ENCODE results near the gene ABTB2.

The ABTB2 gene

DNA sequence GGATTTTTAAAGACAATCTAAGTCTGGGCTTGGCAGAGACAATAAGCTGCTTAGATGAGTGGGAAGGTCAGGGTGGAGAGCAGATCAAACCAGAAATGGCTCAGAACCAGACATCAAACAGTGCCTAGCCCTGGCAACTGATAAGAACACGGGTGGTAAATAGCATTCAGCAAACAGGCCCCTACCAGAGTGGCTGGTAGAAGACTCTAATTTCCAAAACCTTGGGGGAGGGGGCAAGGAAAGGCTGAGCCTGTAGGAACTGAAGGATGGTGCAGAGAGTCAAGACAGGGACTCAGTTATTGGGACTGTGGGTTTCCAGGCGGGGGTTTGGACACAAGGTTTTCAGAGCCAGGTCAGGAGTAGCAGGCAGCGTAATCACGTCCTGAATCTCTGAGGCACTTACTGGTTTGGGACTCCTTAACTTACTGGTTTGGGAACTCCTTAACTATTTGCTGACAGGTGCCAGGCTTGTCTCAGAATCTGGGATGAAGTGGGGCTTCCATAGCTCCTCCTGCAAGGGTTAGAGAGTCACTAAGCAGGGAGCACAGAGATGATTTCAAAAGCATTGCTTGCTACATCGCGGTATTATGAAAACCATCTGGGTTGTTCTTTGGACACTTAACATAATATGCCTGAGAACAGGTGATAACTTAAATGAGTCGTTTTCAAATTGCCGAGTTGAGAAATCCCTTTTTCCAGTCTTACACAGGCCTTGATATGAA, 5.7 kb upstream of the ABTB2 start:
- no peak for DNase-seq
- intact Hi-C loops (cut with DNase I) = loop anchor here (5.0 kb wide), 1 partner anchor 124 kb away; no protein-coding TSS in a partner anchor

DNA sequence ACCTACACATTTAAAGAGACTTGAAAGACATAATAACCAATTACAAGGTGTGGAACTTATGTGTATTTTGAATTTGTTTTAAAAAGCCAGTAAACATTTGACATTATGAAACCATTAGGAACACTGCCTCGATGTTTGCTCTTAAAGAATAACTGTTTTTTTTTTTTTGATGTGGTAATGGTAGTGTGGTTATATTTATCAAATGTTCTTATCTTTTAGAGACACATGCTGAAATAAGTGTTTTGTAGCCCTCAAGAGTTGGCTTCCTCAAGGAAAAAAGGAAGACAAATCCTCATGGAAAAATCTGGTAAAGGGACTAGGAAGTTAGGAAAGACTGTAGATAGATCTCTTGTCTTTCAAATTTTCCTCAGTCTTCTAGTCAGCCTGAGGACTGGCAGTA, 2.2 kb upstream of the ABTB2 start:
- DNase-seq = no peak

DNA sequence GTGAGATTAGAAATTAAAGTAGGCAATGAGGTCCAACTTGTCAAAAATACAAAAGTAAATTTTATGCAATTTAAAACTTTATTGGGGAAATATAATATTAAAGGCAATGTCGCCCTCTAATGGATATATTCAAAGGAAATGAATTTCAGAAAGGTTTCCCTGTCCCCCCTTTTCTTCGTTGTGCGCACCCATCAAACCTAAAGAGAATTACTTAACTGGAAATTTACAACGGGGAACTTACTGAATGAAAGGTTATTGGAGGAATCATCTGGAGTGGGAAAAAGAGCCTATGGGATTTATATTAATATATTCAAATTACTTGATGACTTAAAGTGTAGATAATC, 1.7 kb upstream of the ABTB2 start:
- no peak for DNase-seq
- intact Hi-C loops (cut with DNase I) = loop anchor here (1.0 to 5.0 kb wide), 5 partner anchors 97 to 502 kb away; partner anchors contain the start of genes CAPRIN1 and NAT10

More for the DNA sequence above, 2.2 kb upstream of the ABTB2 start:
- intact Hi-C loops (cut with DNase I) = loop anchor here (5.0 kb wide), 1 partner anchor 127 kb away; no protein-coding TSS in a partner anchor

DNA sequence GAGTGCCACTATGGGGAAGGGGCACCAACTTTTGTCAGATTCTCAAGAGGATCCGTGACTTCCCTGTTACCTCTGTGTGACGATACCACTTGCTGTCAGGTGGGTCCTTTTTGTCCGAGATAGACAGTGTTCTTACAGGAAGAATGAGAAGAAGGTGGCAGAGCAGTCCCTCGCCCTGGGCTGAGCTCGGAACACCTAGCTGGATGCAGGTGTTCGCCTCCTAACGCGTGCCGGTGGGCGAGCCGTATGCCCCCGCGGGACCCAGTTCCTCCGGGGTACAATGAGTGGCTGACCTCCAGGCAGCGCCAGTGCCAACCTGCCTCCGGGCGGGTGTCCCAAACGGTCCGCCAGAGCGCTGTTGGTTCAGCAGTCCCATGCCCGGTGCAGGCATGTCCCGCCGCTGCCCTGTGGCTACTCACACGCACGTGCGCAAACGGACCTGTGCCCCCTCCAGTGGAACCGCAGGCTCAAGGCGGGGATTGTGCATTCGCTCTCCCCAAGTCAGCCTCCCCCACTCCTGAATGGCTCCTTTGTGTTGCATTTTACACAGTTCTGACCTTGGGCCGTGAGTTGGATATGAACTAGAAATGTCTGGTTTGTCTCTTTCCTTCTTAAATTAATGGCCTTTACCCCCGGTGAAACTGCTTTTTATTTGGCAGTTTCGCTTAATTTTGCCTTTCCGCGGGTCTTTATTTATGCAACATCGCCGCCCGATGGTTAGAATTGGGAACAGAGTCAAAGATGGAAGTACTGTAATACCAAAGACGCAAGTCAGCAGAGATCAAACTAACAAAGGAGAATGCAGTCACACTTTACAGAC, 1.1 kb upstream of the ABTB2 start:
- intact Hi-C loops (cut with DNase I) = loop anchor here (1.0 to 5.0 kb wide), 5 partner anchors 96 to 502 kb away; partner anchors contain the start of genes CAPRIN1 and NAT10
- peak; percentile 54 to 92 (median 68) for DNase-seq

DNA sequence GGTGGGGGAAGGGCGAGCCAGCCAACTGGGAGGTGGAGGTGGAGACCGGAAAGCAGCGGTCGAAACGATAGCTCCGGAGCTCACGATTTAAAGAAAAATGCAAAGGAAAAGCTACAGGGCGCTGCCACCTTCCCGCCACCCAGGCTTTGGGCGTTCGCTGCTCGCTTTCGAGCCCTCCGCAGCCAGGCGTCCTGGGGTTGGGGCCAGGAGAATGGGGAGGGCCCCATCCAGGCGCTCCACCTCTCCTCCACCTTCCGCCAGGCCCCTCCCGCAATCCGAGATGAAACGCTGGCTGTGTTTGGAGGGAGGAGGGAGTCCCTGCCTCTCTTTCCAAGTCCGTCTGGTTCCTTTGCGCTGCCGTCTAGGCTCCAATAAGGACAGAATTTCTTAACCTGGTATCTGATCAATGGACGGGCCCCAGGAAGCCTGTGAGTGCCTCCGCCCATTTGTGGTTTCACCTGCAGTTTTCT, 483 bp upstream of the ABTB2 start:
- DNase-seq = peak in 7 of 10 donors; percentile 15 to 86 (median 27)
- intact Hi-C loops (cut with DNase I) = loop anchor here (2.0 to 5.0 kb wide), 4 partner anchors 95 to 501 kb away; partner anchors contain the start of genes CAPRIN1 and NAT10

DNA sequence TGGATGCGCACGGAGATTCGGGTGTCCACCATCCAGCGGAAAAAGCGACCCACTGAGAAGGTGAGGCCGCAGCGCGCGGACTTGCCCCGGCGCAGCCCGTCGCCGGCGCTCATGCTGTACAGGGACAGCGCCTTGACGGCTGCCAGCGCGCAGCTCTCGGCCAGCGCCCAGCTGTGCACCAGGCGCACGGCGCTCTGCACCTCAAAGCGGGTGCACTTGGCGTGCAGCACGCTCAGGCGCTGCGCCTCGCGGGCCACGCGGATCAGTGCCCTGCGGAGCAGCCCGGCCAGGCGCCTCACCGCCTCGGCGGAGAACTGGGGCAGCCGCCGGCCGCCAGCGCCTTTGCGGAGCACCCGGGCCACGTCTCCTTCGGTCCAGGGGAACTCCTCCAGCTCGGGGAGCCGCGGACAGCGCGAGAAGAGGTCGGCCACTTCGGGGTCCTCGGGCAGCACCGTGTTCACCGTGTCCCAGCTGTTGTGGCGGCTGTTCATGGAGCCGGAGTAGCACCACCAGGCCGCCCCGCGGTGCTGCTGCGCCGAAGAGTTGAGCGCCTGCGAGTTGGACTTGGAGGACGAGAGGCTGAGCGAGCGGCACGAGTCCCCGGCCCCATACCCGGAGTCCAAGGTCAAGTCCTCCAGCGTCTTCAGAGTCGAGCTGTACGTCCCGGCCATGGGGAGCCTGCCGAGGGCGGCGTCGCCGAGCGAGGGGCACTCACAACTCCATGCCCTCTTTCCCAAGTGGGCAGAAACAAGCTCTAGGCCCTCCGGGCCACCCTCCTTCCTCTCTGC, 703 bp downstream of the ABTB2 start:
- peak; percentile 27 to 93 (median 54) for DNase-seq
- intact Hi-C loops (cut with DNase I) = loop anchor here (5.0 kb wide), 3 partner anchors 250 to 500 kb away; partner anchors contain the start of genes CAPRIN1 and NAT10

DNA sequence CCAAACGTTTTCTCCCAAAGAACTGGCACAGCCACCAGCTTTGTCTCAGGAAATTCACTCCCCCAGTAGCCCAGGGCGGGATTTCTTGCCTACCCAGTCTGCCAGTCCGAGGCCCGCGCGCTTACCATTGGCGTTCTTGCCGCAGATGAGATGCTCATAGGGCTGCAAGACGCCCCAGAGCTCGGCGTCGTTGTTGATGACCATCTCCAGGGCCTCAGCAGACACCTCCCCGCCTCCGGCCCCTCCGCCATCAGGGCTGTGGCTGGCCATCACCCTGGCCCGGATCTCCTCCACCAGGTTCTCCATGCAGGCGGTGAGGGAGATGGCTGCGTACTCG, 1.3 kb downstream of the ABTB2 start:
- intact Hi-C loops (cut with DNase I) = loop anchor here (5.0 kb wide), 3 partner anchors 249 to 499 kb away; partner anchors contain the start of genes CAPRIN1 and NAT10
- peak in 6 of 10 donors; percentile 11 to 83 (median 31) for DNase-seq

DNA sequence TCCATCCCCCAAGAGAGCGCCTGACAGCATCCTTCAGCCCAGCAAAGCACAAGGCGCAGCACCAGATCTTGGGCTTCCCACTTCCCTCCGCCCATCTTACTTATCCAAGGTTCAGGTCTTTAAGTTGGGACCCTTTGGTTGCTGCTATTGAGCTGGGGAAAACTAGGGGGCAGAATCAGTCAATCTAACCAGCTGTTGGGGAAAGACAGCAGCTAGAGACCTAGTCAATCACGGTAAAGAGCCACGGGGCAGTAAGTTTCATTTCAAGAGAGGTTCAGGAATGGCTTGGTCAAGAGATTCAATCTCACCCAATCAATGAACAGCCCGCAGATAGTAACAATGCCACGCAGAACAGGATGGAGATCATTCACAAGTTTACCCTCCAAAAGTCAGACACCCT, 1.7 kb downstream of the ABTB2 start:
- DNase-seq = no peak
- intact Hi-C loops (cut with DNase I) = loop anchor here (5.0 kb wide), 3 partner anchors 249 to 499 kb away; partner anchors contain the start of genes CAPRIN1 and NAT10

DNA sequence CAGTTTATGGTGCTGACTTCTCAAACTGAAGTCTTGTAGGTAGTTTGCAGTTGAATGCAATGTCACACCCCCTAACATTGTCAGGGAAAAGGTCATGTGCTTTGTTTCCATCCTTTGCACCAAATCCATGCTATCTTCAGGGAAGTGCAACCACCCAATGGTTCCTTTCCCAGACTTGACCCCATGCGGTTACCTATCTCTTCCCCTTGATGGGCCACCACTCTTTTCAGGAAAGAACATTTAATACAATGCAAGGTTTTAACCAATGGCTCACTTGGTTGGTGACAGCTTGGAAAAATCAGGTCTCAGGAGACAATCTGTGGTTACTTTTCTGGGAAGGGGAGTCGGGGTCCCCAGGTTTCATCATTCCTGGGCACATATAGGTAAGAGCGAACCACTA, 2.1 kb downstream of the ABTB2 start:
- intact Hi-C loops (cut with DNase I) = loop anchor here (5.0 kb wide), 3 partner anchors 248 to 498 kb away; partner anchors contain the start of genes CAPRIN1 and NAT10

DNA sequence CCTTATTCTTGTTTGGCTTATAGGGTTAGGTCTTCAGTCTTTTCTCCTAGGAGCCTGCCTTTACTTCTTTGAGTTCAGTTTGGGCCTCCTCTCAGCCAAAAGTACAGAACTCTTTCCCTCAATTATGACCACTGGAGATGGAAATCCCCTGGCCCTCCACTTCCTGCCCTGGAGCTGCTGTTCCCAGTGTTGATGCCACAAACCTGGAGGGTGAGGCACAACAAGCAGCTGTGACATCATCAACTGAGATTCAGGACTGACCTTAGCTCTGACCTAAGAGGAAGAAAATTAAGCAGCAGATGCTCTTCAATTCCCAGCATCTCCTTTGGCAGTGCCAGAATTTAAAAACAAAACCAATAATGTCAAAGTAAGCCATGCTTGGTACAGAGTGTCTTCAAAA, 3.0 kb downstream of the ABTB2 start:
- intact Hi-C loops (cut with DNase I) = loop anchor here (5.0 kb wide), 3 partner anchors 247 to 497 kb away; partner anchors contain the start of genes CAPRIN1 and NAT10
- DNase-seq = no peak

More for the DNA sequence above, 2.1 kb downstream of the ABTB2 start:
- no peak for DNase-seq

DNA sequence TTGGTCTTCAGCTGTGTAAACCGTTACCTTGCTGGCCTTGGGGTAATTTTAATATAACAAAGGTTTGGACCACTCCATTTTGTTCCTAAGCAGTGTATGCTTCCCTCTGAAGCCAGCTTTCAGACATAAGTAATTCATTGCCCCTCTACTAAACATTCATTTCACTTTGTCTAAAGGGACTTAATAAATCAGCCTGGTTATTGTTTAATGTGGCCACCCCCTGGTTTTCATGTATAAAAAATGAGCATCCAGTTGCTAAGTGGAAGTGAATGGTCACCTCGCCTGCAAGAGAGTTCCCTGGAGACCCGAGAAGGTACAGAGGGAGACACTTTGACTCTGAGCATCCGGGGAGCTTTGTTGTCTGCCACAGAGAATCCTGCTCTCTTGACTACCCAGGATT, 3.9 kb downstream of the ABTB2 start:
- DNase-seq = no peak
- intact Hi-C loops (cut with DNase I) = no loop called here

DNA sequence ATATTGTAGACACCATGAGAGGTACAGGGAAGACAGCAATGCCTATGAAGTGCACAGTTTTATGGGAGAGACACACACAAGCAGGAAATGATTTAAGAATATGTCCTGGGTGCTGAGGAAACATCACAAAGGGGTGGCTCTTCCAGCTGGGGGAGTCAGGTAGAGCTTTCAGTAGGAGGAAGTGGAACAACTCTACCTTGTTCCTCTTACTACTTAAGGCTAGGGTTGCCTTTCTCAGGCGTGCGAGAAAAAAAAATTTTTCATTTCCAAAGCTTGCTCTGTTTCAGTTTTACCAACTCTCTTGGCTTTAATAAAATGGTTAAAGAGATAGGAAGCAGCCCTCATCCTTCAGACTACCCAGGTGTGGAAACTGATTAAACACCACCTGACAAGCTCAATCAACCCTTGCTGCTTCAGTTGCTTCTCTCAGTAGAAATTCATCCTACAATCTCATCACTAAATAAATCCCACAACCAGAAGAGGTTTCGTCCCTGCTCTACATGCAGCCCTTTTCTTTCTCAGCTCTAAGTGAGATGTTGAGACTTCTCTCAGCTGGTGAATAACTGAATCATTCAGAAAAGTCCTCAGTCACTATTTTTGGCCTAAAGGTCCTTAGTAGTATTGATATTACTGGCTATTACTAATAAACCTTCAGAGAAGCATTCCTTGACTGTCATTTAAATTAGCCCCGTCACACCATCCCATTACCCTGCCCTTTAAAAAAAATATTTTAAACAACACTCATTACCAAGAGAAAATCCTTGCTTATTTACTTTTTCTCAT, 5.9 kb downstream of the ABTB2 start:
- DNase-seq = no peak
- intact Hi-C loops (cut with DNase I) = no loop called here

DNA sequence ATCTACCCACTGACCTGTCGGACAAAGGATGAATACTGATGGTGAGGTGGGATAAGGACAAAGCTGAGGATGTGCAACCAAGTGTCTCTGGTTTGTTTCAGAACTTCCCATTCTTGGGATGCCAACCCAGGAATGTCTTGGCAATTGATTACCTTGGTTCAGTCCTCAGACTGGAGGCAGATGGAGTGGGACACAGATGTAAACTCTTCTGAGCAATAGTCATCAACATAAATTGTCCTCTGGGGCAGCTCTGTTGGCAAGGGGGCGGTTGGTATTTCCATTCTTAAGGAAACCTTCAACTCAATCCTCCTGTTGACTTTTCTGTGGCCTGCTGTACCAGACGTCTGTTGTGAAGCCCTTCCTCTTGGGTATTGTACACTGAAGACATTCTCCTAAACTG, 6.8 kb downstream of the ABTB2 start:
- intact Hi-C loops (cut with DNase I) = no loop called here
- no peak for DNase-seq

DNA sequence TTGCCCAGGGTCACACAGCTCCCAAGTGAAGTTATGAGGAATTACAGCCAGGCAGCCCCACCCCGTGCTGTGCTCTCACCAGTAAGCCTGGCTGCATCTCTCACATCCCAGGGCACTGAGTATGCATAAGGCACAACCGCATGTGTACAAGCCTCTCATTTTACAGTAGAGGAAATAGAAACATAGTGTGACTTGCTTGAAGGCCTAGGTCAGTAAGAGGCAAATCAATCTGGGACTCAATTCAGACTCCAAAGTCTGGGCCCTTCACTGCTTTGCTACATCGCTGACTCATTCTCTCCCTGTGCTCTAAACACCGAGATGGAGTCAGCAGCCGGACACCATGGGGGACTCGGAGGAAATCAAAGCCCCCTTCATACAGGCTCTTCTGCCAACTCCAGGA, 7.9 kb downstream of the ABTB2 start:
- intact Hi-C loops (cut with DNase I) = no loop called here
- DNase-seq = no peak

DNA sequence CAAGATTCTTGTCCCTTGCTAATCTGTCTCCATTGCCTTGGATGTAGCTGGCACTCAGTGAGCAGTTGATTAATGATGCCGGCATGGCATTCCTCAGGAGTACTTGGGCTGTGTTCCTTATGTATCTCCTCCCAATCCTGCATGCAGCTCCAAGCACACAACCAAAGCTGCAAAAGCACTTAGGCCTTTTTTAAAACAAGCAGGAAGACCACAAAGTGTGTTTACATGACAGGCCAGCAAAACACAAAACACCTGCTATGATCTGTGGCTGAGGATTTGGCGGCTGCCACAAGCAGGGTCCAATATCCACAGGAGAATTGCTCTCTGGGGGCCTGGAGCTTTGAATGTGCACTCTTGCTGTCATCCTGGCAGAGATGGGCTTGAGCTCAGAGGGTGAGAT, 8.9 kb downstream of the ABTB2 start:
- DNase-seq = no peak
- intact Hi-C loops (cut with DNase I) = no loop called here

DNA sequence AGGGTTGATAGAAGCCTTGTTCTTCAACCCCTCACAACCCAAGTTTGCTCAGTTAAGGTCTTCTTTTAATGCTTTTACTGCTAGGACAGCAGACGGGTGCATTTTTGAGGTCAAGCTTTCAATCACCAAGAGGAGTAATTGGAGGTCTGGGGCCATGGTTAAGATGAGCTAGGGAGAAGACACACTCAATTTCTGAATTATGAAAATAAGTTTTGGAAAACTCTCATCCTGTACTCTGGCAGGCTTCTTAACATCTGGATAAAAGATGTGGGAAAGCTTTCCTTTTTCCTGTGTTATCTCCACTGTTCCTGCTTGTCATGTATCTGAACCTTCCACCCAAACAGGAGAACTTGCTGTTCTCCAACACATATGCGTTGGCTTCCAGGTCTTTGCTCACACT, 9.7 kb downstream of the ABTB2 start:
- intact Hi-C loops (cut with DNase I) = no loop called here
- DNase-seq = no peak

DNA sequence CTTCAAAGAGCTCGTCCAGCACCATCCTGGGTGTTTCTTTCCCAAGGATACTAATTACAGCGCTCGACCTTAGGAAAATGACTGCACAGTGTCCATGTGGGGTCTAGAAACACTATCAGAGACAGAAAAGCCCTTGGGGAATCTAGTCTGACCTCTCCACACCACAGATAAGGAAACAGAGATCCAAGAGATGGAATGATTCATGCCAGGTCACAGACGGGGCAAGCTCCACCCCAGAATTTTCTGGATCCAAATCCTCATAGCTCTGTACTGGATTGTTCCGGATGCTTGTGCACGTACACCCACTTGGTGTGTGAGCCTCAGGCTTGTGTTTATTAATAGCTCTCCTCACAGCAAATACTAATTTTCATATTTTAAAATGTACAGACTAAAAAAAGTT, 11.3 kb downstream of the ABTB2 start:
- no peak for DNase-seq
- intact Hi-C loops (cut with DNase I) = no loop called here

DNA sequence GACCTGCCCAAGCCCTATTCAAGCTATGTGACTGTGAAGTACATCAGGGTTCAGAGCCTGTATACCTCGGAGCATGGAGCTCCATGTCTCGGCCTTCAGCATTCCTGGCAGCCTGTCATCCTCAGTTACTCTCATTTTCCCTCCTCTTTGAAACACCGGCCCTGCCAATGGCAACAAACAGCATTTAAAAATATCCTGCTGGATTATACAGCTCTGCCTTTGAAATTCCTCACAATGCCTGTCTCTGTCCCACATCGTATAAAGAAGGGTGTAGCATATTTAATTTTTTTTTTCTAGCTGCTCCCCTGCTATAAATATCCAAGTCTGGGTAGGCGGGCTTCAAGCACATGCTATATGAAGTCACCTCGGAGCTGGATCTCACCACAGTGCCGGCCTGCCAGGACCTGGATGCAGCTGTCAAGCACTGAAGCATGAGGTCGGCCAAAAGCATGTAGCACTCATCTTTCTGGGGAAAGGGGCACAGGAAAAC, 11.8 kb downstream of the ABTB2 start:
- DNase-seq = peak in 7 of 10 donors; percentile 23 to 90 (median 37)
- intact Hi-C loops (cut with DNase I) = no loop called here

DNA sequence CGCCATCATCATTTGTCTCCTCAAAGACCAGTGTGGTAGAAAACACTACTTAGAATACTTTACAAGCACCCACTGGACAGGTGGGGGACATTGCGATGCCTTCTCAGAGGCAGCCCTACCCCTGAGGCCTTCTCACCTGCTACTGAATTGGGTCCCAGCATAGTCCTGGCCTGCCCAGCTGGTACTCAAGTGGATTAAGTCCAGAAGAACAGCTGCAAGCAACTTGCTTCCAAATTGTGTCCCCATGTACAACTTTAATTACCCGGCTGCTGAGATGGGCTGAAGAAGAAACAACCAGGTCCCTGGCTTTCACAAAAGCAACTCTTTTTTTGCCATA, 12.3 kb downstream of the ABTB2 start:
- intact Hi-C loops (cut with DNase I) = no loop called here
- no peak for DNase-seq
